Measurements from ENCODE around the gene FKBP2. TPM values are rescaled to one million over a fixed set of nuclear protein-coding genes. Genes with fewer than 3 reads are reported as not detected.
A peak's percentile ranks its signal among the peaks of the same experiment; 100 is the strongest.

FKBP2 gene
- total RNA-seq, 1 donor from 2014 or later, result 42.1 TPM

DNA sequence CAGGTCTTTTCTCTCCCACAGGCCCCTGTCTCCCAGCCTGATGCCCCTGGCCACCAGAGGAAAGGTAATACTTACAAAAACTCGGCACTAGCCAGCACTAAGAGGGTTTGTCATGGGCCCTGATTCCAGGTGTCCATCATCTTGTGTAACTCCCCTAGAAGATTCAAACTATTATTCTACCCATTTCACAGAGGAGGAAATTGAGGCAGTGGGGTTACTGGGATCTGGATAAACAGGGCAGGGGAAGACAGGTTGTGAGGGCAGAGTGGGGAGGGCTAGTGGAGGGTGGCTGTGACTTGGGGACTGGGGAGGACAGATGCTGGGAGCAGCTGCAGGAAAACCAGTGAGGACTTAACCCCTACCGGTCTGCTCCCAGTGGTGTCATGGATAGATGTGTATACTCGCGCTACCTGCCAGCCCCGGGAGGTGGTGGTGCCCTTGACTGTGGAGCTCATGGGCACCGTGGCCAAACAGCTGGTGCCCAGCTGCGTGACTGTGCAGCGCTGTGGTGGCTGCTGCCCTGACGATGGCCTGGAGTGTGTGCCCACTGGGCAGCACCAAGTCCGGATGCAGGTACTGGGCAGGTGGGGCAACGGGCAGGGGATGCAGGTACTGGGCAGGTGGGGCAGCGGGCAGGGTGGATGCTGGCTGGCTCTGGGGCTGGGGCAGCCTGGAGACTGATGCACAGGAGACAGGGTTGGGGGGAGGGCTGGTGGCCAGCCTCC is 5.3 kb upstream of the FKBP2 start:
- TF ChIP-seq, protein P1, sequence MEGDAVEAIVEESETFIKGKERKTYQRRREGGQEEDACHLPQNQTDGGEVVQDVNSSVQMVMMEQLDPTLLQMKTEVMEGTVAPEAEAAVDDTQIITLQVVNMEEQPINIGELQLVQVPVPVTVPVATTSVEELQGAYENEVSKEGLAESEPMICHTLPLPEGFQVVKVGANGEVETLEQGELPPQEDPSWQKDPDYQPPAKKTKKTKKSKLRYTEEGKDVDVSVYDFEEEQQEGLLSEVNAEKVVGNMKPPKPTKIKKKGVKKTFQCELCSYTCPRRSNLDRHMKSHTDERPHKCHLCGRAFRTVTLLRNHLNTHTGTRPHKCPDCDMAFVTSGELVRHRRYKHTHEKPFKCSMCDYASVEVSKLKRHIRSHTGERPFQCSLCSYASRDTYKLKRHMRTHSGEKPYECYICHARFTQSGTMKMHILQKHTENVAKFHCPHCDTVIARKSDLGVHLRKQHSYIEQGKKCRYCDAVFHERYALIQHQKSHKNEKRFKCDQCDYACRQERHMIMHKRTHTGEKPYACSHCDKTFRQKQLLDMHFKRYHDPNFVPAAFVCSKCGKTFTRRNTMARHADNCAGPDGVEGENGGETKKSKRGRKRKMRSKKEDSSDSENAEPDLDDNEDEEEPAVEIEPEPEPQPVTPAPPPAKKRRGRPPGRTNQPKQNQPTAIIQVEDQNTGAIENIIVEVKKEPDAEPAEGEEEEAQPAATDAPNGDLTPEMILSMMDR (IDR thresholded peaks at IDR 0.05), result no peak
- peak; percentile 90 for DNase-seq (ENCODE audit: low spot score)
- no peaks in the 10 kb centered on the region for H3K9me3 Mint-ChIP-seq (ENCODE audit: low read depth)
- H3K4me1 Mint-ChIP-seq (ENCODE audit: low read depth), result peaks cover 47% of the 10 kb centered on the region
- peak overlapping the region; percentile 81 for H3K4me3 Mint-ChIP-seq (ENCODE audit: unreplicated experiment)
- H3K27ac Mint-ChIP-seq (ENCODE audit: unreplicated experiment), result peak overlapping the region; percentile 79
- peaks cover 7% of the 10 kb centered on the region for H3K36me3 Mint-ChIP-seq (ENCODE audit: low read depth)
- H3K27me3 Mint-ChIP-seq (ENCODE audit: low read depth), result no peaks in the 10 kb centered on the region

DNA sequence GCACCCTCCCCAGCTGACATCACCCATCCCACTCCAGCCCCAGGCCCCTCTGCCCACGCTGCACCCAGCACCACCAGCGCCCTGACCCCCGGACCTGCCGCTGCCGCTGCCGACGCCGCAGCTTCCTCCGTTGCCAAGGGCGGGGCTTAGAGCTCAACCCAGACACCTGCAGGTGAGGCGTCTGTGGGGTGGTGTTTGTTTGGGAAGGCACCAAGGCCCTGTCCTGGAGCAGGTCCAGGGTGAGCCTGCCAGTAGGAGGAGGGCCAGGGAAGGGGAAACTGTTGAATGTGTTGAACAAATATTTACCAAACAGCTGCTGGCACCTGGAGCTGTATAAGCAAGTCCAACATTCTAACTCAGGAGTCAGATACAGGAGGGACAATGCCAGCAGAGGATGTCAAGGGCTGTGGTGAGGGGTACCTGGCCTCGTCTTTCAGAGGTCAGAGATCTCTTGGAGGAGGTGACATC is 3.4 kb upstream of the FKBP2 start:
- Mint-ChIP-seq H3K27me3 (ENCODE audit: low read depth) (no peaks in the 10 kb centered on the region), H3K4me1 (ENCODE audit: low read depth) (peaks cover 36% of the 10 kb centered on the region), H3K27ac (ENCODE audit: unreplicated experiment) (no peak overlapping the region), H3K4me3 (ENCODE audit: unreplicated experiment) (no peak overlapping the region), H3K36me3 (ENCODE audit: low read depth) (peaks cover 7% of the 10 kb centered on the region), H3K9me3 (ENCODE audit: low read depth) (no peaks in the 10 kb centered on the region)
- DNase-seq (ENCODE audit: low spot score), result peak; percentile 90
- TF ChIP-seq, protein P1 (IDR thresholded peaks at IDR 0.05), result no peak

DNA sequence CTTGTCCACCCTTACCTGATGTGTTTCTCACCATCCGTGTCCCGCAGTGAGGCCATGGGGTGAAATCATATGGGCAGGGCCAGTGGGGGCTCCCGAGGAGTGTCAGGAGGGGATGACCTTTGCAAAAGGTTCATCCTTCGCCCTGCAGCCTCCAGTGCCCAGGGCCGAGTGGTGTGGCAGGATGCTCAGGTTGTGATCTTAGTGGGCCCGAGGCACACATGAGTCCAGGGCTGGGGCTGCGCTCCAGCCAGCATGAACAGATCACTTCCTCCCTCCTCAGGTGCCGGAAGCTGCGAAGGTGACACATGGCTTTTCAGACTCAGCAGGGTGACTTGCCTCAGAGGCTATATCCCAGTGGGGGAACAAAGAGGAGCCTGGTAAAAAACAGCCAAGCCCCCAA is 2.8 kb upstream of the FKBP2 start:
- DNase-seq (ENCODE audit: low spot score), result no peak
- no peaks in the 10 kb centered on the region for H3K9me3 Mint-ChIP-seq (ENCODE audit: low read depth)
- peak overlapping the region; percentile 65 for H3K27ac Mint-ChIP-seq (ENCODE audit: unreplicated experiment)
- H3K4me3 Mint-ChIP-seq (ENCODE audit: unreplicated experiment), result no peak overlapping the region
- TF ChIP-seq, protein P1 (IDR thresholded peaks at IDR 0.05), result no peak
- H3K27me3 Mint-ChIP-seq (ENCODE audit: low read depth), result no peaks in the 10 kb centered on the region
- peaks cover 36% of the 10 kb centered on the region for H3K4me1 Mint-ChIP-seq (ENCODE audit: low read depth)
- peaks cover 7% of the 10 kb centered on the region for H3K36me3 Mint-ChIP-seq (ENCODE audit: low read depth)

DNA sequence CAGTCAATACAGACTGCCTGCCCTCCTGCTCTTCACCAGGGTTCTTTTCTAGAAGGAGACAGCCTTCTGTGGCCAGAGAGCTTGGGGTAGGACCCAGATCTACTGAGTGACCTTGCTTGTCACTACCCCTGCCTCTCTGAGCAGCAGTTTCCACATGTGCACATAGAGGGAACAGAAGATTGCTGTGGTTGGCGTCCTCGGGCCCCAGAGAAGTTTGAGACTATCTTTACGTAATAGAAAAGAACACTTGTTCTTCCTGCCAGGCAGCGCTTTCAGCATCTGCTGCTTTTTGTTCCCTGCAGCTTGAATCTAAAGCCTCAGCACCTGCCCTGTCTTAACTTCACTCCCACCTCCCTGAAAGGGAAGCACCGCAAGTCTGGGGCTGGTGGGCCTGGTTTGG is 1.9 kb upstream of the FKBP2 start:
- DNase-seq (ENCODE audit: low spot score), result no peak
- no peaks in the 10 kb centered on the region for H3K27me3 Mint-ChIP-seq (ENCODE audit: low read depth)
- peaks cover 12% of the 10 kb centered on the region for H3K36me3 Mint-ChIP-seq (ENCODE audit: low read depth)
- H3K9me3 Mint-ChIP-seq (ENCODE audit: low read depth), result no peaks in the 10 kb centered on the region
- peaks cover 37% of the 10 kb centered on the region for H3K4me1 Mint-ChIP-seq (ENCODE audit: low read depth)
- TF ChIP-seq, protein P1 (IDR thresholded peaks at IDR 0.05), result no peak
- peak overlapping the region; percentile 15 for H3K27ac Mint-ChIP-seq (ENCODE audit: unreplicated experiment)
- H3K4me3 Mint-ChIP-seq (ENCODE audit: unreplicated experiment), result no peak overlapping the region

DNA sequence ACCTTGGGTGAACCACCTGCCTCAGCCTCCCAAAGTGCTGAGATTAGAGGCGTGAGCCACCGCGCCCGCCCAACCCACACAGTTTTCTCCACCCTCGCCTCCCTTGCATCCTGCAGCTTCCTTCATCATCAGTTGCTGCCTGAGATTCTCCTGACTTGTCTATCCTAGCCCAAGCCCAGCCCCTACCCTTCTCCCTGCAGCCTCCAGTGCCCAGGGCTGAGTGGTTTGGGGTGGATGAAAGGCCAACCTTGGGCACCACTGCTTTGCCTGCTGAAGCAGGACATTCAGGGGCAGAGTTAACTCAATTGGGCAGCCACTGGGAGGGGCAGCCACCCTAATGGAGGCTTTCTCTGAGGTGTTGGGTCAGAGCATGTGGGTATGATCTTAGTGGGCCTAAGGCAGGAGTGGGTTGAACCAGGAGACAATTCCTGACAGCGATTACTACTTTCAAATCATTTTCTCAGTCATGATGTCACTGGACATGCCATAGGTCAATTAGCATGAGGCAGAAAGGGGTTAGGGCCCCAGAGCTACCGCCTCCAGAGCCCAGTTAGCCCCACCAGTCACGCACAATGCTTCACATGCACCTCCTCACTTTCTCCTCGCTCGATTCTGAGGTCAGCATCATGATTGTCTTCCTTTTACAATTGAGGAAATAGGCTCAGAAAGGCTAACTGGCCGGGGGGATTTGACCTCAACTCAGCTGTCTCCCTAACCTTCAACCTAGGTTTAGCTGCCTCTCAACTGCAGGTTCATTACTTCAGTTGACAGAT is 1.0 kb upstream of the FKBP2 start:
- Mint-ChIP-seq H3K36me3 (ENCODE audit: low read depth) (peaks cover 12% of the 10 kb centered on the region), H3K4me1 (ENCODE audit: low read depth) (peaks cover 41% of the 10 kb centered on the region), H3K9me3 (ENCODE audit: low read depth) (no peaks in the 10 kb centered on the region), H3K27me3 (ENCODE audit: low read depth) (no peaks in the 10 kb centered on the region), H3K4me3 (ENCODE audit: unreplicated experiment) (peak overlapping the region; percentile 87), H3K27ac (ENCODE audit: unreplicated experiment) (peak overlapping the region; percentile 95)
- no peak for DNase-seq (ENCODE audit: low spot score)
- TF ChIP-seq, protein P1 (IDR thresholded peaks at IDR 0.05), result no peak
